ENCODE results near the gene DNMT1. TPM values are rescaled to one million over a fixed set of nuclear protein-coding genes. Genes with fewer than 3 reads are reported as not detected.
"Not testable (repeated sequence)": the region's sequence is repeated elsewhere in the genome, so short reads cannot be mapped to it uniquely, and the experiment has no call there.

The DNMT1 gene
- polyA plus RNA-seq, 1 of the 3 experiments (the other 2 are of a cell fraction): 58.3 TPM

GRCh38 chr19:10194500-10195198 lies at the start of gene DNMT1 (continued):
- no peak for TF ChIP-seq CTCF (IDR thresholded peaks at IDR 0.05)
- no peak for TF ChIP-seq FOXM1 (IDR thresholded peaks at IDR 0.05; ENCODE audit: low read depth)
- no peak for TF ChIP-seq RAD21 (IDR thresholded peaks at IDR 0.05; ENCODE audit: low read length)
- TF ChIP-seq PBX3 (IDR thresholded peaks at IDR 0.05): no peak
- peak; percentile 64; the same call in 1 of the 2 replicates for TF ChIP-seq ELF1 (IDR thresholded peaks at IDR 0.05)
- no peak for TF ChIP-seq IRF3 (IDR thresholded peaks at IDR 0.05; ENCODE audit: low read depth, low read length)
- no peak for TF ChIP-seq EZH2phosphoT487 (IDR thresholded peaks at IDR 0.05; ENCODE audit: borderline replicate concordance, low read depth)
- TF ChIP-seq EP300 (IDR thresholded peaks at IDR 0.05; ENCODE audit: borderline replicate concordance in 1 of 2, low read depth in 1 of 2, low read length in 1 of 2): peak in 1 of 2 experiments; percentile 70; a peak in 1 of 4 replicates

GRCh38 chr19:10243606-10244005 lies 48.9 kb upstream of the DNMT1 start:
- Histone ChIP-seq H2AFZ (ENCODE audit: low read depth) (no peak overlapping the region), H3K27me3 (ENCODE audit: insufficient read depth) (no peaks in the 10 kb centered on the region), H3F3A (replicated peaks; ENCODE audit: insufficient read depth) (peaks cover under 1% of the 10 kb centered on the region), H3K4me2 (no peak overlapping the region), H3K27ac (ENCODE audit: low read depth in 2 of 2, low read length in 1 of 2) (no peak overlapping the region), H4K20me1 (ENCODE audit: insufficient read depth) (no peaks in the 10 kb centered on the region), H3K9ac (no peak overlapping the region), H3K9me2 (no peaks in the 10 kb centered on the region), H3K9me3 (no peaks in the 10 kb centered on the region), H3K4me3 (ENCODE audit: low read depth in 2 of 2, low read length in 1 of 2) (no peak overlapping the region), H3K4me1 (ENCODE audit: control insufficient read depth in 1 of 2, insufficient read depth in 2 of 2, low read depth in 1 of 2, low read length in 1 of 2) (no peaks in the 10 kb centered on the region), H3K79me2 (ENCODE audit: insufficient read depth) (no peaks in the 10 kb centered on the region), H3K36me3 (replicated peaks in 1 of 2; ENCODE audit: control insufficient read depth in 1 of 2, insufficient read depth in 2 of 2, low read length in 1 of 2) (no peaks in the 10 kb centered on the region)
- POLR2A ChIA-PET: no interaction called here
- no peak for DNase-seq
- CTCF ChIA-PET: no interaction called here
- no peak for TF ChIP-seq YY1 (IDR thresholded peaks at IDR 0.05; ENCODE audit: low read depth)
- TF ChIP-seq MEF2A (IDR thresholded peaks at IDR 0.05; ENCODE audit: borderline replicate concordance, low read depth): no peak
- no peak for TF ChIP-seq JUND (IDR thresholded peaks at IDR 0.05)
- TF ChIP-seq TCF12 (IDR thresholded peaks at IDR 0.05): no peak
- no peak for TF ChIP-seq GABPA (IDR thresholded peaks at IDR 0.05; ENCODE audit: low read depth)
- TF ChIP-seq SMC3 (IDR thresholded peaks at IDR 0.05; ENCODE audit: low read depth, low read length): no peak
- TF ChIP-seq SIN3A (IDR thresholded peaks at IDR 0.05; ENCODE audit: borderline replicate concordance, low read depth, low read length): no peak
- TF ChIP-seq TAF1 (IDR thresholded peaks at IDR 0.05; ENCODE audit: borderline replicate concordance, low read depth, low read length): no peak
- TF ChIP-seq MXI1 (IDR thresholded peaks at IDR 0.05; ENCODE audit: low read depth, low read length): no peak
- TF ChIP-seq FOXM1 (IDR thresholded peaks at IDR 0.05; ENCODE audit: low read depth): no peak
- no peak for TF ChIP-seq PBX3 (IDR thresholded peaks at IDR 0.05)
- no peak for TF ChIP-seq FOSL2 (IDR thresholded peaks at IDR 0.05; ENCODE audit: borderline replicate concordance, low read depth)
- WGBS (ENCODE audit: low lambda C conversion rate): 93% methylated on average over 3 of the region's 7 CpGs

- ChIA-PET POLR2A (interaction anchor here (0.6 kb wide), 1 partner anchor 145 kb away, joined by 4 read pairs; no protein-coding TSS in a partner anchor), CTCF (interaction anchor here (1.9 kb wide), 1 partner anchor 8 kb away, joined by 11 read pairs; no protein-coding TSS in a partner anchor)
- H3K27me3 ChIP-seq (ENCODE audit: insufficient read depth); H3K9me2 ChIP-seq; H3K9ac ChIP-seq; H3K4me2 ChIP-seq; H3K79me2 ChIP-seq (ENCODE audit: insufficient read depth); H2AFZ ChIP-seq (ENCODE audit: low read depth); H3K36me3 ChIP-seq (replicated peaks in 1 of 2; ENCODE audit: control insufficient read depth in 1 of 2, insufficient read depth in 2 of 2, low read length in 1 of 2); H3K27ac ChIP-seq (ENCODE audit: low read depth in 2 of 2, low read length in 1 of 2); H3K4me1 ChIP-seq (ENCODE audit: control insufficient read depth in 1 of 2, insufficient read depth in 2 of 2, low read depth in 1 of 2, low read length in 1 of 2); H3K9me3 ChIP-seq; DNase-seq; H4K20me1 ChIP-seq (ENCODE audit: insufficient read depth); H3F3A ChIP-seq (replicated peaks; ENCODE audit: insufficient read depth); H3K4me3 ChIP-seq (ENCODE audit: low read depth in 2 of 2, low read length in 1 of 2): not testable (repeated sequence)
- 86% methylated on average over 11 of the region's 11 CpGs for WGBS (ENCODE audit: low lambda C conversion rate)
These were observed 47.2 kb upstream of the DNMT1 start for GRCh38 chr19:10241826-10242449.

All from SK-N-SH (cell line).